Fibroblast of skin of back (primary cell): ENCODE results near the gene GADD45G.

Source experiments
- DNase-seq: peaks from one replicate; pipeline ENCODE4 v3.0.0-alpha.2; 2013

Gene GADD45G

DNA sequence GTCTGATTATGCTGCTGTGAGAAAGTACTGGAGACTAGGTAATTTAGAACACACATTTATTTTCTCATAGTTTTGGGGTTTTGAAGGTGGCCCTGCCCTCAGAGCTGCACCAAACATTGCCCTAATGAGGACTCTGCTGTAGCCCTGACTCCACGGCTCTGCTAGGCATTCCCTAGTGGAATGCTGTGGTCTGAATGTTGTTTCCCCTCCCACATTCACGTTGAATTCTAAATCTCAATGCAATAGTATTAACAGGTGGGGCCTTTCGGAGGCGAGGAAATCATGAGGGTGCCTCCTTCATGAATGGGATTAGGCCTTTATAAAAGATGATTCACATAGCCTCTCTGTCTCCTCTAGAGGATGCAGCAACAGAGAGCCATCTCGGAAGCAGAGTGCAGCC, 25.7 kb downstream of the GADD45G start:
- DNase-seq, result no peak

GRCh38 chr9:89631384-89631783, 26.6 kb downstream of the GADD45G start:
- DNase-seq, result no peak

DNA sequence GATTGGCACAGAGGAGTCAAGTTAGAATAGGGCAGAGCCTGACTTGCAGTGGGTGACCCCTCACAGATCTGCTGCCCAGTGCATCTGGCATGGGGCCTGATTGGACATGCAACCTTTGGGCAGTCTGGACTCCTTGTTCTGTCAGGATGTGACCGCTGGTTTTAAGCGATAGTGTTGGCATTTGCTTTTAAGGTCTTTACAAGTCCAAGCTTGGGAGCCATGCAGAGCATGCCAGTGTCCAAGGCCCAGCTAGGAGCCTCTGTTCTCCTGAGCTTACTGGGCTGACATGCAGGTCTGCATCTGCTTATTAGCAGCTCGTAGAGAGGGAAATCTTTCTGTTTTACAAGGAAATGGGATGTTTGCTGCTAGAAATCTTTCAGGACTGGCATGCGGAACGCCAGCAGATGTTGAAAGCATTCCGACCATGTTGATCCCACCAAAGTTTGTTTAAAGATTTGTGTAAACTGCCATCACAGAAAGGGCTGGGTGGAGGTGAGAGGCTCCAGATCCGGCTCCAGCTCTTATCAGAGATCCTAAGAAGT, 27.5 kb downstream of the GADD45G start:
- DNase-seq, result no peak

DNA sequence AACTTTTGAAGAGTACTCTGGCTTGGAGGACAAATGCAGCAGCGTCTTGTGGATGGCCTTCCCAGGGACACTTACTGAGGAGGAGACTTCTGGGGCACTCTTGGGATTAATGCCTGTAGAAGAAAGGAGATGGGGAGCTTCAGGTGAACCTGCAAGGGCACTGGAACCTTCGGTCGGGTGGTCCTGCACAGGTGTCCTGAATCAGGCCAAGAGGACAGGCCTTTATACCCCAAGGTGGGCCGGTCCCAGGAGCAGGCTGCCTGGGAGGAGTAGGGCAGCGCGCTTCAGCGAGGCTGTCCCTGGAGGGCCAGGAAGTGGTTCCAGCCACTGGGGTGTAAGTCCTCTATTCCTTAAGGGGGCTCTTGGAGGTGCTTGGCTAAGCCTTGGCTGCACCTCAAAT, 27.9 kb downstream of the GADD45G start:
- no peak for DNase-seq

GRCh38 chr9:89633404-89633803, 28.6 kb downstream of the GADD45G start:
- no peak for DNase-seq

DNA sequence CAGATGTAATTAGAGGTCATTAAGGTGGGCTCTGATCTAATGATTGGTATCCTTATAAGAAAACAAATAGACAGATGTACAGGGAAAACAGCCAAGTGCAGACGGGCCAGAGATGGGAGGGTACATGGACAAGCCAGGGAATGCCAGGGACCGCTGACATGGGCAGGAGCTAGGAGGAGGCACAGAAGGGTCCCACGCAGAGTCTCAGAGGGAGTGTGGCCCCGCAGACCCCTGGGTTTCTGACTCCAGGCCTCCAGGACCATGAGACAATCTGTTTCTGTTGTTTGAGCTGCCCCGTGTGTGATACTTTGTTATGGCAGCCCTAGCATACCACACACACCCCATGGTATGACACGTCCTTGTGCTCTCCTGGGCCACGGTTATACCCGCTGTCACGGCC, 29.1 kb downstream of the GADD45G start:
- no peak for DNase-seq

DNA sequence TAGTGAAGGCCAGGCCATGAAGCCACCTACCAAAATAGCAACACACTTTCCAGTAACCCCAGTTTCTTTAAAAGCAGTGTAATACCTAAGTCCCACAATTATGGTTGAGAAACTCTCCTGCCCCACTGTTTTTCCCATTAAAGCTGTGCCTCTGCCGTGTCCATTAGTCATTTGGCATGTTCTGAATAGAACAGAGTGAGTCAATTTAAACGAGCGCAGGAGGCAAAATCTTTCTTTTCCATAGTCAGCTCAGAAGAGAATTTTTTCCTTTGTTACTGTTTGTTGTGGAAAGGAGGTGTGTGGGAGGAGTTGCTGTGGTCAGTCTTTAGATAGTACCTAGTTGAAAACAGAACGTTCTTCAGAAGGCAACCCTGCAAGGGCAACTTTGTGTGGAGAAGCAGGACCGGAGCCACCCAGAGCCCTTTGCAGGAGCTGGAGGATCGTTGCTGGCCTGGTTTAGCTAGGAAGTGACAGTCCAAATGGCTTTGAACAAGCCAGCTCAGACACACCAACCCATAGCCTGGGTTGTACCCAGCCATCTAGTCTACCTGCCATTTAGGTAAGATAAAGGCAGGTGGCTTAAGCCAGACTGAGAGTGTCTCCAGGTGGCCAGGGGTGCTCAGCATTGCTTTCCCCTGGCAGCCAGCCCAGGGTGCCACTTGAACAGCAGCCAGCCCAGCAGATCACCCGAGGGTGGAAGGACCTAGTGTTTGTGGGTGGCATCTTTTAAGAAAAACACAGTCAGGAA, 30.4 kb downstream of the GADD45G start:
- peak; percentile 13 for DNase-seq

GRCh38 chr9:89635816-89636215, 31.0 kb downstream of the GADD45G start:
- DNase-seq, result peak; percentile 5

- DNase-seq, result no peak
Measured at GRCh38 chr9:89637787-89638186, 33.0 kb downstream of the GADD45G start.

DNA sequence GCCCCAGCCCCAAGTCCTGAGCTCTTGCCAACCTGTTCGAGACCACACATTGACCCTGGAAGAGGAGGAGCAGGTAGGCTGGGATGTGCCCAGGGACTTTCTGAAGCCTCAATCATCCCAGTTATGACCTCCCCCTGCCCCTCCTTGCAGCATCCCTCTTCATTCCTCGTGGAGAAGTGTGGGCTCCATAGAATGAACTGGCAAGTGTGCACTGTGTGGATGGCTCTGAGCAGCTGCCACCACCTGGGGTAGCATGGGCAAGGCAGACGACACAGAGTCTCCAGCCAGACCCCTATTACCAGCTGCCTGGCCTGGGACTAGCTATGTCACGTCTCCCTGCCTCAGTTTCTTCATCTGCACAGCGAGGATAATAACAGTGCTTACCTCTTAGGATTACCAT, 33.5 kb downstream of the GADD45G start:
- DNase-seq, result no peak

GRCh38 chr9:89638893-89639292, 34.1 kb downstream of the GADD45G start:
- DNase-seq, result no peak

DNA sequence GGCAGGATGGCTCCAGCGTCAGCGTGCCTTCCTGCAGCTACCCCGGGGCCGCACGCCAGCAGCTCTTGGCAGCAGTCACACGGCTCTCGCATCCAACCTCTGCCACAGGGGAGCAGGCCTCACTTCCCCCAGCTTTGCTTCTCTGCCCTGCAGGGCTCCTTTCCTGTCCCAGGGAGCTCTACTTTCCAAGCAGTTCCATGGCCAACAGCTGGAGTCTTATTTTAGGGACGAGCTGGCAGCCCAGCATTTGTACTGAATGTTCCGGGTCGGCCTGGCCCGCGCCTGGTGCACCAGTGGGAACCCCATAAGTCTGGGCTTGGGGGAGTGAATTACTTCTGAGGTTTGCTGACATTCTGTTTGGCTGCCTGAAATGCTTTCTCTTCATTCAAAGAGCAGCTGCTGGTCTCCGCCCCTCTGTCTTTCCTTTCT, 34.6 kb downstream of the GADD45G start:
- no peak for DNase-seq

- DNase-seq, result no peak
Measured at GRCh38 chr9:89639961-89640360, 35.1 kb downstream of the GADD45G start.

DNA sequence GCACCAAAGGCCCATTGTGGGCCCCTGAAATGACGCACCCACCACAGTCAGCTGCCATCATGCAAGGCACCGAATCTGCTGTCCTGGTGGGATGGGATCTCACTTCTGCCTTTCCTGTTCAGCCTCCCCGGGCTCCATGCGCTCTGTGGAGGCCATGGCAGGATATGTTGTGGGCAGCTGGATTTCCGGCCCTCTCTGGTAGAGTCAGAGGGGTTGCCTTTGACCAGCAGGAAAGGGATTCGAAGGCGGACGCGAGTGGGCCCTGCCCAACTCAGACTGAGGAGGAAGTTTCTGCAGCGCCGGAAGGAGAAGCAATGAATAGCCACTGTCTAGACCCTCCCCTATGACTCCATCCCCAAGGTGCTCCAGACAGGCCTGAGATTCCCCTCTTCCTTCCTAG, 35.5 kb downstream of the GADD45G start:
- DNase-seq, result no peak

- no peak for DNase-seq
Measured at GRCh38 chr9:89640801-89641200, 36.0 kb downstream of the GADD45G start.

DNA sequence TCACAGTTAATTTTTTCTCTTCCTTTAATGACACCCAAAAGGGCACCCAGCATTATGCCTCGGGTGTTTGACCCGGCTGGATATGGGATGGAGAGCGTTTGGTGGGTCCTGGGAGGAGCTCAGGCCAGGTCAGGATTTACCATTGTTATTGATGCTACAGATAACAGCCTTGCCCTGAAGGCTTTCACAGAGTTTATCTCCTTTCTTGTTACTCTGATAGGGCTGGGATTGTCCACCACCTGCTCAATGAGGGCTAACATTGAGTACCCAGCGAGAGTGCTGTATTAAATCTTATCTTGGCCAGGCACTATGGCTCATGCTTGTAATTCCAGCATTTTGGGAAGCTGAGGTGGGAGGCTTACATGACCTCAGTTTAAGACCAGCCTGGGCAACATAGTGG, 37.2 kb downstream of the GADD45G start:
- no peak for DNase-seq

DNA sequence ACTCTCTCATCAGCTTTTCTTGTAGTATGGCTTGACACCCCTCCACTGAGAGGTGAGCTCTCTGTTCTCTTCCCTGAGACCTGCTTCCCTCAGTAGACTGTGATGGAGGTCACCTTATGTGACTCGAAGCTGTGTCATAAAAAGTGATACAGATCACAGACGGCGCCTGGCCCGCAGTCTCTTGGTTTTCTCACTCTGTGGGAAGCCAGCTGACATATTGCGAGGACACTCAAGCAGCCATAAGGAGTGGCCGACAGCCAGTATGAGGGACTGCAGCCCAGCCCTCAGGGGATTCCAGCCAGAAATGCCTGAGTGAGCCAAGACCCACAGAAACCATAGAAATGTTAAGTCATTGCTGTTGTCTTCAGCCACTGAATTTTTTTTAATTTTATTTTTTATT, 38.0 kb downstream of the GADD45G start:
- DNase-seq, result no peak

DNA sequence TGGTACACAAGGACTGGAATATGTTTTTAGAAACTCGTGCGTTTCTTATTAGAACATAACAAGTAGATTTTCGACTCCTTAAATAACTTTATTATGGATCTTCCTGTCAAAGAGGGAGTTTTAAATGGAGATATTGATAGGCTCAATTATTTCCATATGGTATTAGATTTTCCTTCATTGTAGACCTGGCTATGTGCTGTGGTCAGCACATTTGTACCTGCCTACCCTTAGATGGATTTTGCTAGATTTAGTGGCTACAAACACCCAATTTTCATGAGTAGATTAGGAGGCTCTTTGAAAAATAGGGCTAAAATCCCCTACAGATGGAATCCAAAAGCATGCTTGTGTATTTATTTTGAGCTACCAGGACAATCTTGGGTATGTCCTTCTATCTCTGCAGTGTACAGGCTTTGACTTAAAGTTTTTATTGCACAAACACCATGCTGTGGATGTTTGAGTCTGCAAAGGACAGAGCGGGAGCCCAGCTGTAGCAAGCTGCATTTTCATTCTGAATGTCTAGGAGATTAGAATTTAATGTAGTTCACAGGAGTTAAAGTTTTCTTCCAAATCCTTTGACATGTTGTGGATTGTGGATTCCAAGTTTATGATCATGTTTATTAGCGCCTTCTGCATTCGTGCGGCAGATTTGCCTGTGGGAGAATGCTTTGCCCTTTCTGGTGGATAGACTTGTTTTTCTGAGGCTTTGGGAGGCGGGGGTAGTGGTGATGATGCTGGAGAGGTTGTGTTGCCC, 41.6 kb downstream of the GADD45G start:
- no peak for DNase-seq

DNA sequence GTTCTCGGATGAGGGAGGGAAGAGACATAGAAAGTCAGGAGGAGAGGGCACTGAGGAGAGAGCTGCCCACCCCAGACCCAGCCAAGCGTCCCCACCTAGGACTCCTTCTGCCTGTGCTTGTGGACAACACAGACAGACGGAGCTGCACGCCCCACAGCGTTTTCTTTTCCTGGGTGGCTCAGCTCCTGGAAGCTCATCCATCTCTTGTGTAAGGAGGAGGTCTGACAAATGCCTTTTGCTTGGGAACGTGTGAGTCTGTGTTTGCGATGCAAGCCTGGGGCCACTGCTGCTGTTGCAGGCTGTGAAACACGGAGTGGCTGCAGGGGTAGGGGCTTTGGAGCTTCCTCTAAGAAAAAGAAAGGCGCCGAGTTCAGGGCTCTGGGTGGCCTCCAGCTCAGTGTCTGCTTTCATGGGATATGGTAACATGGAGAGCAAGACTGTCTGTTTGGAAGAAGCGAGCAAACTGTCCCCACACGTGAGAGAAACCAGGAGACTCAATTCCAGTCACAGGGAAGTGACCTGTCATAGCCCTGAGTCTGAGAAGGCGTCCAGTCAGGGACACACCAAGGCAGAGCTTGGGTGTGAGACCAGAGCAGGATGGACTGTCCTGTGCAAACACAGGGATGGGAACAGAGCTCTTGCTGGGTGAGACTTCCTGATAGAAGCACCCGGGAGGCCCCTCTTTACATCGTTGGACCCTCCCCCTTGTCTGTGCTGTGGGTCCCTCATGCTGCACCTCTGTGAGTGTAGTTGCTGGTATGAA, 42.7 kb downstream of the GADD45G start:
- no peak for DNase-seq

- DNase-seq, result no peak
Measured at GRCh38 chr9:89648247-89649000, 43.6 kb downstream of the GADD45G start.

GRCh38 chr9:89649039-89649691, 44.4 kb downstream of the GADD45G start:
- DNase-seq, result no peak
